HepG2 (cell line): Measurements from ENCODE around the gene RDM1. TPM values are rescaled to one million over a fixed set of nuclear protein-coding genes. Genes with fewer than 3 reads are reported as not detected.
A peak's percentile ranks its signal among the peaks of the same experiment; 100 is the strongest.

Source experiments
- CSRNP1 ChIP-seq: sonication (generic); formaldehyde crosslinking; IDR thresholded peaks from 2 replicates; pipeline ENCODE4 v1.8.1; 2023; ENCODE audit warnings: mild to moderate bottlenecking, missing genetic modification reagents
- GLMP ChIP-seq: sonication (generic); formaldehyde crosslinking; IDR thresholded peaks from 2 replicates; pipeline ENCODE4 v1.9.0; 2021; ENCODE audit warnings: missing genetic modification reagents, mild to moderate bottlenecking, borderline replicate concordance
- POLR2A ChIP-seq, 2 experiments: IDR thresholded peaks; 2 replicates each; pipeline ENCODE4 v1.6.1; 2011; ENCODE audit warnings: low read depth in 2 of 2, low read length in 2 of 2, mild to moderate bottlenecking in 1 of 2, moderate library complexity in 1 of 2; ENCODE audit not compliant: insufficient read depth in 1 of 2
- PTBP1 ChIP-seq: fragments of 200-400 bp; formaldehyde crosslinking; IDR thresholded peaks from 2 replicates; pipeline ENCODE4 v1.6.1; 2018; ENCODE audit warnings: low read length, low read depth; ENCODE audit not compliant: poor library complexity, severe bottlenecking
- RARA ChIP-seq: IDR thresholded peaks from 2 replicates; pipeline ENCODE4 v1.6.1; 2016; ENCODE audit warnings: missing genetic modification reagents, missing compliant biosample characterization
- SKI ChIP-seq: fragments of 450-650 bp; IDR thresholded peaks from one replicate; pipeline ENCODE4 v1.6.1; 2018; ENCODE audit warnings: mild to moderate bottlenecking; ENCODE audit not compliant: partially characterized antibody
- THRA ChIP-seq: sonication (generic); formaldehyde crosslinking; IDR thresholded peaks from 2 replicates; pipeline ENCODE4 v1.4.0; 2020; ENCODE audit warnings: missing genetic modification reagents, borderline replicate concordance
- XRCC5 ChIP-seq: fragments of 200-400 bp; formaldehyde crosslinking; optimal IDR thresholded peaks from 2 replicates; pipeline ENCODE3; 2017; ENCODE audit warnings: mild to moderate bottlenecking, low read length
- ZUFSP ChIP-seq: sonication (generic); formaldehyde crosslinking; IDR thresholded peaks from 2 replicates; pipeline ENCODE4 v1.9.0; 2021; ENCODE audit warnings: missing genetic modification reagents, mild to moderate bottlenecking, borderline replicate concordance
- polyA plus RNA-seq, 8 experiments: library from polyadenylated mRNA; depleted of rRNA in 3 of 8; stranded (reverse) in 7 of 8; unstranded in 1 of 8; fragments of >200 nt; fragmentation: Illumina TruSeq in 4 of 8; extraction: Trizol in 4 of 8; gene quantifications; 2 replicates each; pipeline versions ENCODE4 v1.2.1 to v1.2.3, GENCODE V29; 2011 to 2016; ENCODE audit warnings: low read depth in 4 of 8, missing spikeins in 1 of 8, mixed read lengths in 1 of 8; ENCODE audit not compliant: insufficient read depth in 1 of 8
- total RNA-seq, 5 experiments: library from RNA; depleted of rRNA; stranded (reverse); fragments of >200 nt; fragmentation: Illumina TruSeq; extraction: Trizol; gene quantifications; 2 replicates each; pipeline ENCODE4 v1.2.3, GENCODE V29; 2016; ENCODE audit warnings: low read depth in 1 of 5
- TF ChIP-seq, protein P1 (sequence below): sonication (generic); formaldehyde crosslinking; IDR thresholded peaks from 2 replicates; pipeline ENCODE4 v1.4.0; 2020; ENCODE audit warnings: missing genetic modification reagents
- TF ChIP-seq, protein P2 (sequence below): IDR thresholded peaks from 2 replicates; pipeline ENCODE4 v1.4.0; 2020; ENCODE audit warnings: mild to moderate bottlenecking, missing genetic modification reagents
- TF ChIP-seq, protein P3 (sequence below): sonication (generic); formaldehyde crosslinking; IDR thresholded peaks from 2 replicates; pipeline ENCODE4 v1.5.0; 2020; ENCODE audit warnings: missing genetic modification reagents

RDM1 gene
- total and polyA plus RNA-seq, 2 of the 13 experiments (the other 11 are each of a cell fraction or from before 2014, with no cell fraction given): 0.28 to 0.40 TPM

DNA sequence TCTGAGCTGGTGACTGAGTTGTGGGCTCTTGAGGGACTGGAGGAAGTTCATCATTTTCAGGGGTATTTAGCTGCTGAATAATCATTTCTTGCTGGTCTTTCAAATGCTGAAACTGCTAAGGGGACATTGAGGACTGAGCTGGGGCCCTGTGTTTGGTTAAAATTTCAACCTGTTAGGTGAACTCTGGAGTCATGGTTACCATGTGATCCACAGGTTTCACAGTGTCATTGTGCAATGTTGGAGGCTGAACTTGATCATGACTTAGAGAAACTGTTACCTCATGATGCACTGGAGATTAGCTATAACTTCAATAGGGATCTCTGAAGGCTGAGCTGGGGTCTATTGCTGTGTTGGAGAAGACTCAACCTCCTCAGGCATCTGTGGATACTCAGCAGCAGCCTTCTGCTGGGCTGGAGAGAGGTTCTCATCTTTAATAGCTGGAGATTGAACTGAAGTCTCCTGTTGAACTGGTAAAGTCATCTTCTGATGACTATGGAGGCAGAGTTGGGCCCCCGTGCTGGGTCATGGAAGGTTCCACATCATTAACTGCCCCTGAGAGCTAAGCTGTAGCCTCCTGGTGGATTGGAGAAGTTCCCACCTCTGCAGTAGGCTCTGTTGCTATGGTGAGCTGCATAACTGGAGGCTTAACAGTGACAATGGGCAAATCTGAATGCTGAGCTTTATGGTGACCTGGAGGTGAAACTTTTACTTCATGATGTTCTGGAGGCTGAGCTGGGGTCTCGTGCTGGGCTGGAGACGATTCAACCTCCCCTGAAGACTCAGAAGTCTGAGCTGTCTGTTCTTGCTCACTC is 15.2 kb downstream of the RDM1 start (continued):
- TF ChIP-seq THRA (CRISPR knock-in tag) (peak; percentile 47; the same call in 1 of the 2 replicates), PTBP1 (no peak), GLMP (CRISPR knock-in tag) (no peak), CSRNP1 (CRISPR knock-in tag) (no peak), XRCC5 (no peak), ZUFSP (CRISPR knock-in tag) (no peak), POLR2A (IDR thresholded peaks at IDR 0.05; ENCODE audit: insufficient read depth in 1 of 2, low read depth in 2 of 2, low read length in 2 of 2) (no peak), SKI (peak; percentile 89), RARA (peak; percentile 90)
- TF ChIP-seq, protein P1, sequence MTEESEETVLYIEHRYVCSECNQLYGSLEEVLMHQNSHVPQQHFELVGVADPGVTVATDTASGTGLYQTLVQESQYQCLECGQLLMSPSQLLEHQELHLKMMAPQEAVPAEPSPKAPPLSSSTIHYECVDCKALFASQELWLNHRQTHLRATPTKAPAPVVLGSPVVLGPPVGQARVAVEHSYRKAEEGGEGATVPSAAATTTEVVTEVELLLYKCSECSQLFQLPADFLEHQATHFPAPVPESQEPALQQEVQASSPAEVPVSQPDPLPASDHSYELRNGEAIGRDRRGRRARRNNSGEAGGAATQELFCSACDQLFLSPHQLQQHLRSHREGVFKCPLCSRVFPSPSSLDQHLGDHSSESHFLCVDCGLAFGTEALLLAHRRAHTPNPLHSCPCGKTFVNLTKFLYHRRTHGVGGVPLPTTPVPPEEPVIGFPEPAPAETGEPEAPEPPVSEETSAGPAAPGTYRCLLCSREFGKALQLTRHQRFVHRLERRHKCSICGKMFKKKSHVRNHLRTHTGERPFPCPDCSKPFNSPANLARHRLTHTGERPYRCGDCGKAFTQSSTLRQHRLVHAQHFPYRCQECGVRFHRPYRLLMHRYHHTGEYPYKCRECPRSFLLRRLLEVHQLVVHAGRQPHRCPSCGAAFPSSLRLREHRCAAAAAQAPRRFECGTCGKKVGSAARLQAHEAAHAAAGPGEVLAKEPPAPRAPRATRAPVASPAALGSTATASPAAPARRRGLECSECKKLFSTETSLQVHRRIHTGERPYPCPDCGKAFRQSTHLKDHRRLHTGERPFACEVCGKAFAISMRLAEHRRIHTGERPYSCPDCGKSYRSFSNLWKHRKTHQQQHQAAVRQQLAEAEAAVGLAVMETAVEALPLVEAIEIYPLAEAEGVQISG (CRISPR knock-in tag): no peak
- TF ChIP-seq, protein P2, sequence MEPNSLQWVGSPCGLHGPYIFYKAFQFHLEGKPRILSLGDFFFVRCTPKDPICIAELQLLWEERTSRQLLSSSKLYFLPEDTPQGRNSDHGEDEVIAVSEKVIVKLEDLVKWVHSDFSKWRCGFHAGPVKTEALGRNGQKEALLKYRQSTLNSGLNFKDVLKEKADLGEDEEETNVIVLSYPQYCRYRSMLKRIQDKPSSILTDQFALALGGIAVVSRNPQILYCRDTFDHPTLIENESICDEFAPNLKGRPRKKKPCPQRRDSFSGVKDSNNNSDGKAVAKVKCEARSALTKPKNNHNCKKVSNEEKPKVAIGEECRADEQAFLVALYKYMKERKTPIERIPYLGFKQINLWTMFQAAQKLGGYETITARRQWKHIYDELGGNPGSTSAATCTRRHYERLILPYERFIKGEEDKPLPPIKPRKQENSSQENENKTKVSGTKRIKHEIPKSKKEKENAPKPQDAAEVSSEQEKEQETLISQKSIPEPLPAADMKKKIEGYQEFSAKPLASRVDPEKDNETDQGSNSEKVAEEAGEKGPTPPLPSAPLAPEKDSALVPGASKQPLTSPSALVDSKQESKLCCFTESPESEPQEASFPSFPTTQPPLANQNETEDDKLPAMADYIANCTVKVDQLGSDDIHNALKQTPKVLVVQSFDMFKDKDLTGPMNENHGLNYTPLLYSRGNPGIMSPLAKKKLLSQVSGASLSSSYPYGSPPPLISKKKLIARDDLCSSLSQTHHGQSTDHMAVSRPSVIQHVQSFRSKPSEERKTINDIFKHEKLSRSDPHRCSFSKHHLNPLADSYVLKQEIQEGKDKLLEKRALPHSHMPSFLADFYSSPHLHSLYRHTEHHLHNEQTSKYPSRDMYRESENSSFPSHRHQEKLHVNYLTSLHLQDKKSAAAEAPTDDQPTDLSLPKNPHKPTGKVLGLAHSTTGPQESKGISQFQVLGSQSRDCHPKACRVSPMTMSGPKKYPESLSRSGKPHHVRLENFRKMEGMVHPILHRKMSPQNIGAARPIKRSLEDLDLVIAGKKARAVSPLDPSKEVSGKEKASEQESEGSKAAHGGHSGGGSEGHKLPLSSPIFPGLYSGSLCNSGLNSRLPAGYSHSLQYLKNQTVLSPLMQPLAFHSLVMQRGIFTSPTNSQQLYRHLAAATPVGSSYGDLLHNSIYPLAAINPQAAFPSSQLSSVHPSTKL (CRISPR knock-in tag): 0 out of 2 replicates have a peak, but pooled peaks have one; percentile 10
- TF ChIP-seq, protein P3, sequence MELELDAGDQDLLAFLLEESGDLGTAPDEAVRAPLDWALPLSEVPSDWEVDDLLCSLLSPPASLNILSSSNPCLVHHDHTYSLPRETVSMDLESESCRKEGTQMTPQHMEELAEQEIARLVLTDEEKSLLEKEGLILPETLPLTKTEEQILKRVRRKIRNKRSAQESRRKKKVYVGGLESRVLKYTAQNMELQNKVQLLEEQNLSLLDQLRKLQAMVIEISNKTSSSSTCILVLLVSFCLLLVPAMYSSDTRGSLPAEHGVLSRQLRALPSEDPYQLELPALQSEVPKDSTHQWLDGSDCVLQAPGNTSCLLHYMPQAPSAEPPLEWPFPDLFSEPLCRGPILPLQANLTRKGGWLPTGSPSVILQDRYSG (CRISPR knock-in tag): no peak
